B cell (primary cell): ENCODE measurements around the gene BCAR3.

ENCODE experiments used
- EZH2 ChIP-seq: IDR thresholded peaks from 2 replicates; pipeline ENCODE4 v1.6.1; 2012; ENCODE audit warnings: borderline replicate concordance, low read depth, mild to moderate bottlenecking, moderate library complexity, low read length; ENCODE audit not compliant: insufficient read depth, poor library complexity, severe bottlenecking
- TF ChIP-seq, protein P1 (sequence below): fragments of 200-600 bp; IDR thresholded peaks from one replicate; pipeline ENCODE4 v1.8.0; 2022; ENCODE audit warnings: antibody characterized with exemption, mild to moderate bottlenecking

GRCh38 chr1:93672069-93672468 is 9.6 kb downstream of the BCAR3 start:
- TF ChIP-seq, protein P1, sequence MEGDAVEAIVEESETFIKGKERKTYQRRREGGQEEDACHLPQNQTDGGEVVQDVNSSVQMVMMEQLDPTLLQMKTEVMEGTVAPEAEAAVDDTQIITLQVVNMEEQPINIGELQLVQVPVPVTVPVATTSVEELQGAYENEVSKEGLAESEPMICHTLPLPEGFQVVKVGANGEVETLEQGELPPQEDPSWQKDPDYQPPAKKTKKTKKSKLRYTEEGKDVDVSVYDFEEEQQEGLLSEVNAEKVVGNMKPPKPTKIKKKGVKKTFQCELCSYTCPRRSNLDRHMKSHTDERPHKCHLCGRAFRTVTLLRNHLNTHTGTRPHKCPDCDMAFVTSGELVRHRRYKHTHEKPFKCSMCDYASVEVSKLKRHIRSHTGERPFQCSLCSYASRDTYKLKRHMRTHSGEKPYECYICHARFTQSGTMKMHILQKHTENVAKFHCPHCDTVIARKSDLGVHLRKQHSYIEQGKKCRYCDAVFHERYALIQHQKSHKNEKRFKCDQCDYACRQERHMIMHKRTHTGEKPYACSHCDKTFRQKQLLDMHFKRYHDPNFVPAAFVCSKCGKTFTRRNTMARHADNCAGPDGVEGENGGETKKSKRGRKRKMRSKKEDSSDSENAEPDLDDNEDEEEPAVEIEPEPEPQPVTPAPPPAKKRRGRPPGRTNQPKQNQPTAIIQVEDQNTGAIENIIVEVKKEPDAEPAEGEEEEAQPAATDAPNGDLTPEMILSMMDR: no peak
- TF ChIP-seq EZH2: no peak
